H1 (cell line): ENCODE data around the gene GTF3C5. TPM values are rescaled to one million over a fixed set of nuclear protein-coding genes. Genes with fewer than 3 reads are reported as not detected.

Experiments
- BRCA1 ChIP-seq: IDR thresholded peaks from 2 replicates; pipeline ENCODE4 v1.6.1; 2012; ENCODE audit warnings: low read depth, low read length, improper control_type of control experiment
- CHD1 ChIP-seq: IDR thresholded peaks from 2 replicates; pipeline ENCODE4 v1.6.1; 2012; ENCODE audit warnings: low read depth, low read length, improper control_type of control experiment
- GABPA ChIP-seq: IDR thresholded peaks from 2 replicates; pipeline ENCODE4 v1.6.1; 2011; ENCODE audit warnings: mild to moderate bottlenecking, low read length, moderate library complexity, borderline replicate concordance; ENCODE audit not compliant: insufficient read depth
- KDM5A ChIP-seq: fragments of 200-600 bp; IDR thresholded peaks from 2 replicates; pipeline ENCODE4 v1.7.1; 2012; ENCODE audit warnings: mild to moderate bottlenecking, low read length, inconsistent platforms, mixed read lengths
- MAFK ChIP-seq: IDR thresholded peaks from 2 replicates; pipeline ENCODE4 v1.6.1; 2012; ENCODE audit warnings: low read depth, mild to moderate bottlenecking, improper control_type of control experiment, low read length
- RBBP5 ChIP-seq: IDR thresholded peaks from 2 replicates; pipeline ENCODE4 v1.7.1; 2012; ENCODE audit warnings: low read depth, mild to moderate bottlenecking, inconsistent platforms, low read length, moderate library complexity, borderline replicate concordance
- RFX5 ChIP-seq: IDR thresholded peaks from 2 replicates; pipeline ENCODE4 v1.6.1; 2011; ENCODE audit warnings: low read depth, low read length, improper control_type of control experiment, borderline replicate concordance
- SP4 ChIP-seq: IDR thresholded peaks from 2 replicates; pipeline ENCODE4 v1.6.1; 2012; ENCODE audit warnings: low read length, inconsistent platforms
- polyA plus RNA-seq, 7 experiments: library from polyadenylated mRNA; depleted of rRNA in 3 of 7; stranded (reverse) in 5 of 7; unstranded in 2 of 7; fragments of >200 nt in 5 of 7; fragments of 200-250 nt in 2 of 7; gene quantifications; 1 replicate in 5 of 7; 2 replicates in 1 of 7; 4 replicates in 1 of 7; pipeline versions ENCODE4 v1.2.1 to v1.2.3, GENCODE V29; 2011 to 2013; ENCODE audit warnings: missing spikeins in 2 of 7, mixed read lengths in 2 of 7
- total RNA-seq: library from RNA; stranded (reverse); fragmentation: NEBNext Ultra II Directional; extraction: Animal tissue kit (Norgen Biotek cat#: 25700); gene quantifications from 2 replicates; pipeline ENCODE4 v1.2.1, GENCODE V29; 2021

Gene GTF3C5
- total and polyA plus RNA-seq, 2 of the 8 experiments (the other 6 are each of a cell fraction or from before 2014, with no cell fraction given), result 78.7 to 87.1 TPM

DNA sequence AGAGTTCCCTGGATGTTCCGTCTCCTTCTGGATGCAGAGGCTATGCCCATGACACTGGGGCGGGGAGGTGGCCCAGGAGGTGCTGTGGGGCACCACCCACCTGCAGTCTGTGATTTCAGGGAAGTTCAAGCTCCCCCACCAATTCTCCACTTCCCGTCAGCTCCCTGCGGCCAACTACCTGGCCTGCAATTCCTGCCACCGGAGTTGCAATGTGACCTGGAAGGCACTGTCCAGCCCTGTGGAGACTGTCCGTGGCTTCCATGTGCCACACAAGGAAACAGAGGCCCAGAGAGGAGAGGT is 35.7 kb upstream of the GTF3C5 start (continued):
- no peak for TF ChIP-seq BRCA1
- no peak for TF ChIP-seq SP4
- no peak for TF ChIP-seq GABPA
- TF ChIP-seq KDM5A, result no peak
- no peak for TF ChIP-seq RBBP5
- no peak for TF ChIP-seq MAFK
- TF ChIP-seq CHD1, result no peak
- no peak for TF ChIP-seq RFX5
